HG02763 (cell line): ENCODE measurements around the gene OR2A7.
"Not testable (repeated sequence)": the region's sequence is repeated elsewhere in the genome, so short reads cannot be mapped to it uniquely, and the experiment has no call there.

Experiments
- ATAC-seq: cut with Tn5 transposase; IDR thresholded peaks from one replicate; pipeline ENCODE4 v1.9.1; 2021; ENCODE audit warnings: mild to moderate bottlenecking, moderate library complexity; ENCODE audit not compliant: unreplicated experiment

The OR2A7 gene

GRCh38 chr7:144255471-144255897, 9.1 kb downstream of the OR2A7 start:
- no peak for ATAC-seq

- not testable (repeated sequence) for ATAC-seq
Observed at GRCh38 chr7:144252307-144252706, 12.3 kb downstream of the OR2A7 start.

GRCh38 chr7:144247674-144248330, 16.8 kb downstream of the OR2A7 start:
- ATAC-seq, result not testable (repeated sequence)

GRCh38 chr7:144246967-144247366, 17.6 kb downstream of the OR2A7 start:
- ATAC-seq, result not testable (repeated sequence)

- not testable (repeated sequence) for ATAC-seq
Observed at GRCh38 chr7:144245372-144245771, 19.2 kb downstream of the OR2A7 start.

GRCh38 chr7:144239365-144239764, 25.2 kb downstream of the OR2A7 start, which contains the start of gene OR2A42:
Gene OR2A42, minus strand, starts transcription at chr7:144239605. Its CDS starts 6,762 bp downstream, at chr7:144232843.
- ATAC-seq, result not testable (repeated sequence)

GRCh38 chr7:144238530-144239082, 26.0 kb downstream of the OR2A7 start:
- ATAC-seq, result not testable (repeated sequence)

GRCh38 chr7:144233039-144233438, 31.6 kb downstream of the OR2A7 start:
- not testable (repeated sequence) for ATAC-seq

GRCh38 chr7:144231027-144231426, 33.6 kb downstream of the OR2A7 start:
- not testable (repeated sequence) for ATAC-seq

- ATAC-seq, result not testable (repeated sequence)
Observed at GRCh38 chr7:144228810-144229209, 35.8 kb downstream of the OR2A7 start.

GRCh38 chr7:144226866-144227265, 37.7 kb downstream of the OR2A7 start:
- not testable (repeated sequence) for ATAC-seq

GRCh38 chr7:144223675-144224074, 40.9 kb downstream of the OR2A7 start:
- ATAC-seq, result not testable (repeated sequence)

GRCh38 chr7:144220531-144220930, 44.1 kb downstream of the OR2A7 start:
- not testable (repeated sequence) for ATAC-seq

GRCh38 chr7:144219149-144219548, 45.4 kb downstream of the OR2A7 start:
- ATAC-seq, result not testable (repeated sequence)

GRCh38 chr7:144218581-144218980, 46.0 kb downstream of the OR2A7 start:
- not testable (repeated sequence) for ATAC-seq

- ATAC-seq, result not testable (repeated sequence)
Observed at GRCh38 chr7:144217200-144217599, 47.4 kb downstream of the OR2A7 start.
